ENCODE results near the gene PRKAB1.

DNA sequence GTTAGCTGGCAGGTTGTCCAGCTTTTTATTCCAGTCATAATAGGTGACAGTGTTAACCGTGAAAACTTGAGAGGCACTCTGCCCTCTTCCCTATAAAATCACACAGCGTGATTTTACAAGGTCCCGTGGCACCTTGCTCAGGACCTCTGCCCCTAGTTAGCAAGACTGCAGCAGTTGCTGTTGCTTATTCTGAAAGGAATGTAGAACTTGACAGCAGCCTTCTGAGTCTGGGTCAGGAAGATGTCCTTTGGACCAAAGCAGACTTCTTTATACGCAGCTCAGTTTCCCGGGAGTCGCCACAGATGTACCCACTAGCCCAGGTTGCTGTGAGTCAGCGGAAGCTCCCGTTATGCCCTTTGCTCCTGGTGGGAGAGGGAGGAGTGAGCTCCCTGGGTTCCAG is 13.2 kb downstream of the PRKAB1 start:
- TF ChIP-seq, protein P1, sequence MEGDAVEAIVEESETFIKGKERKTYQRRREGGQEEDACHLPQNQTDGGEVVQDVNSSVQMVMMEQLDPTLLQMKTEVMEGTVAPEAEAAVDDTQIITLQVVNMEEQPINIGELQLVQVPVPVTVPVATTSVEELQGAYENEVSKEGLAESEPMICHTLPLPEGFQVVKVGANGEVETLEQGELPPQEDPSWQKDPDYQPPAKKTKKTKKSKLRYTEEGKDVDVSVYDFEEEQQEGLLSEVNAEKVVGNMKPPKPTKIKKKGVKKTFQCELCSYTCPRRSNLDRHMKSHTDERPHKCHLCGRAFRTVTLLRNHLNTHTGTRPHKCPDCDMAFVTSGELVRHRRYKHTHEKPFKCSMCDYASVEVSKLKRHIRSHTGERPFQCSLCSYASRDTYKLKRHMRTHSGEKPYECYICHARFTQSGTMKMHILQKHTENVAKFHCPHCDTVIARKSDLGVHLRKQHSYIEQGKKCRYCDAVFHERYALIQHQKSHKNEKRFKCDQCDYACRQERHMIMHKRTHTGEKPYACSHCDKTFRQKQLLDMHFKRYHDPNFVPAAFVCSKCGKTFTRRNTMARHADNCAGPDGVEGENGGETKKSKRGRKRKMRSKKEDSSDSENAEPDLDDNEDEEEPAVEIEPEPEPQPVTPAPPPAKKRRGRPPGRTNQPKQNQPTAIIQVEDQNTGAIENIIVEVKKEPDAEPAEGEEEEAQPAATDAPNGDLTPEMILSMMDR (IDR thresholded peaks at IDR 0.05): no peak
- TF ChIP-seq ZFX (IDR thresholded peaks at IDR 0.05; ENCODE audit: borderline replicate concordance): no peak

All from 22Rv1 (cell line).